NCI-H146 treated with DMSO at 0.1 percent for 48 hours (cell line): ENCODE data around the gene GPR143.

Source experiments
- DNase-seq: peaks from one replicate; lab custom pipeline; 2025; ENCODE audit not compliant: unreplicated experiment; lab: John Stamatoyannopoulos, UW

The GPR143 gene

DNA sequence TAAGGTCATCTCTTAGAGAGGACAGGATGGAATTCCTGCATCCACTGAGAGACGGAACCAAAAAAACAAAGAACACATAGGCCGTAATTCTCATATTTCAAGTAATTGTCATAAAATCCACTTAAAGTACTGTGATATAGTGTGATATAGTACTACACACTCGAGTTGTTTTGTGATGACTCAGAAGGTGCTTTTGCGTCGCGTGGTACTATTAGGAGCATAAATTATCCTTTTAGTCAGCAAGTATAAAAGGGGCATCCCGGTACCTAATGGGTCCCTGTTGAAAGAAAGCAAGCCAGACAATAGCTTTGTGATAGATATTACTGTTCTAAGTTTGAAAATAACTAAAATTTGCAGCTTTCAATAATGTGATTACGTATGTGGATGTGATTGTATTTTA is 55.3 kb downstream of the GPR143 start:
- no peak for DNase-seq

DNA sequence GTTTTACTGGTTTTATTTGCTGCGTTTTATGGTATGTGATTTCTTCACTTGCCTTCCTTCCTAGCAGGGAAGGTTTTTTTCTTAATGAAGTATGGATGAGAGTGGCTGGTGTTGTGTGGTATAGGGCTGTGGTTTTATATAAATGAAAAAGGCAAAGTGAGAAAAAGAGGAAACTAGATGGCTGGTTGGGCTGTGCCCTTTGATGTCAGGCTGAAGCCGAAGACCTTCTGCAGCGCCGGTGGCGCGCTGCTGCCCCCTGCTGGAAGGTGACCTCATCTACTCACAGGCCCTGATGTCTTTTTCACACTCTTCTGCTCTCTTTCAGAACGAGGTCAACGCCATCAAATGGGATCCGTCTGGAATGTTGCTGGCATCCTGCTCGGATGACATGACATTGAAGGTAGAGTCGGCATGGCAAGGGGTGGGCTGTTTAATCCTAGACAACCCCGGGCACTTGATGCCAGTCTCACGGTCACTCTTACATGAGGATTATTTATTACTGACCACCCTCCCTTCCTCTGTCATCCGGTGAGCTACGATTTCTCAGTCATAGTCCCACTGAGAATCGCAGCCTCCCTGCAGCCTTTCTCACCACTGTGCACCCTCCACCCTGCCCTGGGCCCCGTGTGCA is 56.6 kb downstream of the GPR143 start:
- DNase-seq = peak; percentile 42

DNA sequence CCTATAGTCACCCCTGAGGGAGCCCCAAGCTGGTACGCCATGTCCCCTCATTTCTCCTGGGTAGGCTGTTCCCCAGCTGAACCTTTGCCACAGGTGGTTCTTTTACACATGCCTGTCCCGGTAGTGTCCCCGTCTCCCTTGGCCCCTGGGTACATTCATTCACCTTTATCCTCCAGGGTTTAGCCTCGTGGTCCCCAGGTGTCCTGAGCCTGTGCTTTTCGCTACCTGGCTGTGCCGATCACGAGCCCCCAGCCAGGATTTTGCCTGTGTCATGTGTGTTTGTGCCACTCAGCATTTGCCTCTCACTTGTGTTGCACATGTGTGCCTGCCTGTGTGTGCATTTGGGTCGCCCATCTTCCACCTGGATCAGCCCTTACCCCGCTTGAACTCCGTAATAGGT is 57.6 kb downstream of the GPR143 start:
- no peak for DNase-seq

DNA sequence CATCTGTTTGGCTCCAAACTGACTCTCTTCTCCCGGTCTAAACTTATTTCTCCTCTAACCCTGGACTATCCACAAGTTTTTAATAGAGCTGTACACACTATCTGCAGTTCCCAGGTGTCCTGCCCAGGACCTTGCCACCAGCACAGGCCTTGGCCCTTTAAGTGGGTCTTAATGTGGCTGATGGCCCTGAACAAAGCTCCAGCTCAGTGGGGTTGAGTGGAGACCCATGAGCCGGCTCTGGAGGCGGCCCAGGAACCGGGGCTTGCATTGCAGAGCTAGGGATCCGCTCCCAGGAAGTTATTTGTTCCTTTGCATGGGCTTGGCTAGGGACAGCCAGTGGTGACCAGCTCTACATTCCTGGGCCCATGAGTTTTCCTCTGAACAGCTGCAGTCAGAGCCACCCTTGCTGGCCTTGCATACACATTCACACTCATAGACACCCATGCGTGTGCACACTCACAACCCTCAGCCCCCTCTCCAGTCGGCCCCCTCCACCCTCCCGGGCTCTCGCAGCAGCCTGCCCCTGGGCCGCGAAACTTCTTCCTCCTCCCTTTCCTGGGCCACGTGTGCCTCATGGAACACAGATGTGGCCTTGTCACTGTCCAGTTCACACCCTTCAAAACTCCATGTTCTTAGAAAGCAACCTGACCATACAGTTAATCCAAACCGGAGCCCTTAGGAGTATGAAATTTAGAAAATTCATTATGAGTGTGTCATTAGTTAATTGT is 58.2 kb downstream of the GPR143 start:
- no peak for DNase-seq

DNA sequence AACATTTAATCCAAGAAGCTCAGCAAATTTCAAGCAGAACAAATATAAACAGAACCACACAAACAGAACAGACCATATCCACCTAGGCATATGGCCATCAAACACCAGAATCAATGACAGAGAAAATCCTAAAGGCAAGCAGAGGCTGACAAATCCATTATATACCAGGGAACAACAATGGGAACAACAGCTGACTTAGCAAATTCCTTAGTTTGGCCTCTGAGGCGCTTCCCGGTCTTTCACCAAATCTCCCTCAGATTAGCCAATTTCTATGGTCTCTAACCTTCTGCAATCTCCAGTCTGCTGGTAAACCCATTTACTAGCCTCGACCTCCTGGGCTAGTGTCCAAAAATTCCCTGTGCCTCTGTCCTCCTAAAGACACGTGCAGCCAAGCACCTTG is 59.2 kb downstream of the GPR143 start:
- DNase-seq = no peak

DNA sequence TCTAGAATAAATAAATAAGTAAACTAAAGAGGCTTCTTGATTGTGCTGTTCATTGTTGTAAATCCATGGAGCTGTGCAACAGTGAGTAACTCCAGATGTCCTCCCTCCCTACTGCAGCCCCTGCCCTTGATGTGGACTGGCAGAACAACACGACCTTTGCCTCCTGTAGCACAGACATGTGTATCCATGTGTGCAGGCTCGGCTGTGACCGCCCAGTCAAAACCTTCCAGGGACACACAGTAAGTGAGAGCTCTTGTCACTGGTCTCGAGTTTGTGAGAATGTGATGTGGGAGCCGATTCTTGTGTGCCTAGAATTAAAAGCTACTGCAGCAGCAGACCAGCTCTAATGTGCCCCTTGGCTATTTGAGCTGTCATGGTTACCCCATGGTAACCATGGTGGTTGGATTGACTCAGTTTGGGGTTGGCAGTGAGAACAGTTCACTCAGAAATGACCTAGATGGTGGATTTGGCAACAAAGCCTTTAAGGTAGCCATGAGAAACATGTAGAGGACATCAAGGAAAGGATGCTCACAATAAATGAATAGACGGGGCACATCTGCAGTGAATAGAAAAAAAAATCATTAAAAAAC is 60.7 kb downstream of the GPR143 start:
- no peak for DNase-seq

DNA sequence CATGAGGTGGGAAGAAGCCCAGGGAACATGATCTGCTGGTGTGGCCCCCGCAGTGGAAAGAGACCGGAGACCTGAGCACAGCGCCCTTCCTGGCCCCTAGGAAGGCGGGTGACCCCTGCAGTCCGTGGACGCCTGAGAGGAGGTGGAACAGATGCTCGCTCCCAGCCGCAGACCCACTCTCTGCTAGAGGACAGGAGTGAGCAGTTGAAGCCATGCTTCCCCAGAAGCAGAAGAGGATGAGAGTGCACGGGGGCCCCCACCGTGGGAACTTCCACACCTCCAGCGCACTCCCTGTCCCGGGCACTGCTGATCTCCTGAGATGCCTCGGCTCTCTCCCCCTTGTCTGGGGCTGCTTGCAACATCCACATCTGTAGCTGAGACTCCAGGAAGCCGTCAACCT is 62.2 kb downstream of the GPR143 start:
- no peak for DNase-seq

DNA sequence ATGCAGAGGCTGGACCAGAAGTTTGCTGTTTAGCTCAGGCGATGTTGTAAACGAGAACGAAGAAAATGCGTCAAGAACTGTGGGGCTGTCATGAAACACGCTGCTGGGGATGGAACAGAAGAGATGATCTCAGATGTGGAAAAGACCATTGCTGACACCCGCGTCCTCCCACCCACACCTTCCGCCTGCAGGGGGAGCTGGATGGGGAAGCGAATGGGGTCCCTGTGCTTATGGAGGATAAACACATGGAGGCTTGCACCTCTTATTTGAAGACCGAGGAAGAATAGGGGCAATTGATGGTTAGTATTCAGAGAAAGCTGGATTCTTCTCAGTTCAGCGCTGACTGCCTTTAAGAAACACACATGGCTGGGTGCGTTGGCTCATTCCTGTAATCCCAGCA is 63.9 kb downstream of the GPR143 start:
- DNase-seq = no peak

DNA sequence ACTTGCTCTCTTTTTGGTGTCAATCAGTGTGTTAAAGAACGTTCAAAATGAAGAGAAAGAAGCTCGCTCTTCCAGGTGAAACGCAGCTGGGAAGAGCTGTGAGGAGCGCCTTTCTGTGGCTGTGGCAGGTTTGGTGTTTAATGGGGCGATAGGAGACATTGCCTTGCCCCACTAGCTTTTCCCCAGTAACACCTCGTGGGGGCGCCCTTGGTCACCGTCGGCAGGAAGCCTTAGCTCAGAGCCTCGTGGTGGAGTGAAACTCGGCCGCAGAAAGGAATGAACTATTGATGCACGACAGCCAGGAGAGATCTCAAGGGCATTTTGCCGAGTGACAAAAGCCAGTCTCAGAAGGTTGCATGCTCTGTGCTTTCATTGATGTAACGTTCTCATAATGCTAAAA is 65.1 kb downstream of the GPR143 start:
- DNase-seq = no peak

DNA sequence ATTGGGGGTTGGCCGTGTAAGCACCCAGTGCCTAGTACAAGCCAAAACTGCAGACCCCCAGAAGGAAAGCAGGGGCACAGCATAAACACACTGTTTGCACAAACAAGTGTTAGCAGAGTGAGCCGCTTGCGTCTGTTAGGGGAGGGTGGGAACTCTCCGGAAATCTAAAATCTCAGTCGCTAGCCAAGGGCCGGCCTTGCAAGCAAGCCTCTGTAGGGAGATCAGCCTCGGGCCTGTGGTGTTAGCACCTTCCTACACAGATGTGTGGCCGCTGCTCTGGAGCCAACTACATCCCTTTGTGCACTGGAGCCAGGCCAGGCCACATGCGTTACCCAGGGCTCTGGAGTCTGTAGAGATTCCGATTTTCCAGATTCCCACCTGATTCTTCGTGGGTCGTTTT is 67.1 kb downstream of the GPR143 start:
- DNase-seq = no peak

DNA sequence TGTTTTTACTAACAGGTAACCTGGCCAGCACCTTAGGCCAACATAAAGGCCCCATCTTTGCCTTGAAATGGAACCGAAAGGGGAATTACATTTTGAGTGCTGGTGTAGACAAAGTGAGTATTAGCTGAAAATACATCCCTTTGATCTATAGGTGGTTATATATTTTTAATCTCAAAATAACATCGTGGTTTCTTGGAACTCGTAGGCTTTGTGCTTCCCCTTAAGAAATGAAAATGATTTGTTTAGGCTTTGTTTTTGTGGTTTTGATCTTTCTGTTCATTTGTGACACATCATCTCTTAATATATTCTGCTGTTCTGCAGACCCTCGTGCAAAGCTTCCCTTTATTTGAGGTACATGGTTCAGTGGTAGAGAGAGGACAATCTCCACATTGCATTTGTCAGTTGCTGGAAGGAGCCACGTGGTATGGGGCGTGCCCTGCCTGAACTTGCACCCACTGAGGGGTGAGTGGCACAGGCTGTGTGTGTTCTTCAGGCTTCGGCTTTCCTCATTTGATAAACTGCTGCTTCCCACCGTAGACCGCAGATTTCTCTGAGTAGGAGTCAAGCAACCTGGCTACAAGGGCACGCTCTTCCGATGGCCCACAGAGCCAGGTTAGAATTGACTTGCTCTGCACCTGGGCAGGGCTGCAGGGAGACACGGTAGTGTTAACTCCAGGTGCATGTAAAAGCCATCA is 72.2 kb downstream of the GPR143 start:
- DNase-seq = no peak

DNA sequence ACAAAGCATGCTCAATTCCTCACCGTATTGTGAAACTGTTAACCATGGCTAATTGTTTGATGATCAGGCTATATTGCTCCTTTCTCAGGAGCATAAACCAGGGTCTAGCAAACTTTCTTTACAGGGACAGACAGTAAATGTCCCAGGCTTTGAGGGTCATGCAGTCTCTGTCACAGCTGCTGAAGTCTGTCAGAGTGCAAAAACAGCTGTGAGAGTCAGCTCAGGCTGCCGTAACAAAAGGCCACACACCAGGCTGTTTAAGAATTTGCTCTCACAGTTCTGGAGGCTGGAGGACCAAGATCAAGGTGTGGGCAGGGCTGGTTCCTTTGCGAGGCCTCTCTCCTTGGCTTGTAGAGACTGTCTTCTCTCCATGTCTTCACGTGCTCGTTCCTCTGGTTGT is 75.6 kb downstream of the GPR143 start:
- DNase-seq = no peak

DNA sequence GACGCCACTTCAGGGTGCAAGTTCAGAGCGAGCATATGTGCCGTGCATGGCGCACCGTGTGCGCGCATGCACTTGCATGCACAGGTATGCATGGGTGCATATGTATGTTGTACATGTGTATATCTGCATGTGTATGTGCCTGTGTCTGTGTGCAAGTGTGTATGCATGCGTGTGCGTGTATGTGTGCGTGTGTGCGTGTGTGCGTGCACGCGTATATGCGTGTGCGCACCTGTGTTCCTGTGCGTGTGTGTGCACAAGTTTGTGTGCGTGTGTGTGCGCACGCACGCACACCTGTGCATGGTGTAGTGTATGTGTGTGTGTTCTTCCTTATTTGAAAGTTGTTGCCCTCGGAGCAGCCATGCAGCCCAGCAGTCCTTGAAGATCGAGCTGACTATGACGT is 76.8 kb downstream of the GPR143 start:
- DNase-seq = no peak

DNA sequence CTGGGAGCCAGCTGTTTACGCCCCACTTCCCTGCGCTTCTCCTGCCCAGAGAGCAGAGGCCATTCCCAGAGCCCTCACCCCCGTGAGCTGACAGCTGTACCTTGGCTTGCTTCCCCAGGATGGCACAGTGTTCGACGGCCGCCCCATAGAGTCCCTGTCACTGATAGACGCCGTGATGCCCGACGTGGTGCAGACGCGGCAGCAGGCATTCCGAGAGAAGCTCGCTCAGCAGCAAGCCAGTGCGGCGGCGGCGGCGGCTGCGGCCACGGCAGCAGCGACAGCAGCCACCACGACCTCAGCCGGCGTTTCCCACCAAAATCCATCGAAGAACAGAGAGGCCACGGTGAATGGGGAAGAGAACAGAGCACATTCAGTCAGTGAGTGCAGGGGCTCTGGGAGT is 77.7 kb downstream of the GPR143 start:
- no peak for DNase-seq

DNA sequence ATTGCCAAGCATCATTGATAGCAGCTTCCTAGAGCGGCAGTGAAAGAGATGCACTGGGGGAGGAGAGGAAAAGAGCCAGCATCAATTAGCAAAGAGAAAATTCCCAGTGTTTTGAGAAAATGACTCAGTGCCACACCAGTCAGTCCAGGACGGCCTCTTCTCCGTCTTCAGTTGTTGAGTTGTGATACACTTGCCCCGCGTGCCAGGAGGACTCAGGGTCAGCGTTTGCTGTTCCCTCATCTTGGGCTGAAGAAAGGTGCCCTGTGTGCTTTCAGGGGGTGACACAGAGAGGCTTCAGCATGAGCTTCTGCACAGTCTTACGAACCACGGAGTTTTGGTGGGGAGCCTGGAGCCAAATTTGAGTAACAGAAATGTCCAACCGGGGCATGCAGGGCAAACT is 82.3 kb downstream of the GPR143 start:
- no peak for DNase-seq

DNA sequence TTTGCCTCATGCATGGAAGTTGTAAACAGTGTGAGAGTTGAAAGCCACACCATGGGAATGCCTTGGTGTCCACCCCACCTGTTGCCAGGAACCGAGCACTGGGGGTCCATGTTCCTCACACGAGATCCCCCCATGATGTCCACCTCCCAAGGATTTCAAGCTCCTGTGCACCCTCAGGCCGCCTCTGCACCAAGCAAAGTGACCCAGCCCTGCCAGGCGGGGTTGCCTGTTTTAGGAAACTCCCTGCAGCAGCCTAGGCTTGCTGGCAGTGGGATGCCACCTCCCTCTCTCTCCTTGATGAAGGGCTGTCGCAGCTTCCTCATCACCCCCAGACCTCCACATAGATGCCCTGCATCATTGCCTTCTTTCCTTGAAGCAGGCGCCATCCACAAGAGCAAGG is 82.8 kb downstream of the GPR143 start:
- DNase-seq = no peak

DNA sequence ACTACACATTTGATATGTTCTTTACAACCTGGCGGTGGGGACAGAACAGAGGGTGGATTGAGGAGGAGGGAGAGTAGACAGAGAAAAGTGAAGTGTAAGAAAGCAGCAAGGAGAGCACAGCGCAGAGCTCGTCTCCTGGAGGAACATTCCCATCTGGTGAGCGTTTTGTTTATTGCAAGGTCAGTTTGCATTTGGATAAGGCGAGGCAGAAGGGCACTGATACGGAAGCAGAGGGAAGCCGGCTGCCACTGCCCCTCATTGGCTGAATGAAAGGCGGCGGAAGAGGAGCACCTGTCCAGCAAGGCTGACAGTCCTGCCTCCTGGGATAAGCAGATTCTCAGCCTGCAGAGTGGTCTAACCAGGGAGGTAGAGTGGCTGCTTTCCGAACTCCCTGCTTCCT is 83.2 kb downstream of the GPR143 start:
- DNase-seq = no peak

DNA sequence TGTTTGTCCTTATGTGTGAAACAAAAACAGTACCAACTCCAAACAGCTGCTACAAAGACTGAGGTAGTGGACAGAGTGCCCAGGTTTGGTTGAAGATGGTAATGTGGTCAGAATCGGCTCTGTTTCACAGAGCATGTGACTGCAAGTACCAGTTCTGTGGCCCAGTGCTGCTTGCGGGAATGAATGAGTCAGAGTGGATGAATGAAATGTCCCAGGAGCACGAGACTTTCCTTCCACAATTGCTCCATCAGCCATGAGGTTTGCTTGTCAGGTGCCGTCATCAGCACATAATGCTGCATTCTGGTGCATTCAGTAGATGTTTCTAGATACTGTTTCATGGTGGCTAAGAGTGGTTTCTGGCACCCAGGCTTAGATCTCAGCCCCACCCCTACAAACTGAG is 84.2 kb downstream of the GPR143 start:
- DNase-seq = no peak

DNA sequence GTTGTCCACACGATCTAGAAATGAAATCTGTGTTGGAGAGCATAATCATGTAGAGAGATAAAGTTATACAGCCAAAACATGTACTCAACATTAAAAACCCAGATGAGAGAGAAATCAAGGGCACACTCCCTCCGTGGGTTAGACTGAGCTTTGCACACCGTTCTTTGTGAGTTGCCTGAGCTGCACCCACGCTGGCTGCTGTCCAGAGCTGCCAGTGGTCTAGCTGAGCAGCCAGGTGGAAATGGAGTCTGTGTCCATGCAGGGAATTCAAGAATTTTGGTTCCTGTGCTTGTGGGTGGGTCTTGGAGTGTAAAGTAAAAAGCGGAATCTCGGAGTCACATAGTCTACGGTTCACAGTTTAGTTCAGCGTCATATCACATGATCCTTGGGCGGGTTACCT is 84.6 kb downstream of the GPR143 start:
- DNase-seq = no peak

DNA sequence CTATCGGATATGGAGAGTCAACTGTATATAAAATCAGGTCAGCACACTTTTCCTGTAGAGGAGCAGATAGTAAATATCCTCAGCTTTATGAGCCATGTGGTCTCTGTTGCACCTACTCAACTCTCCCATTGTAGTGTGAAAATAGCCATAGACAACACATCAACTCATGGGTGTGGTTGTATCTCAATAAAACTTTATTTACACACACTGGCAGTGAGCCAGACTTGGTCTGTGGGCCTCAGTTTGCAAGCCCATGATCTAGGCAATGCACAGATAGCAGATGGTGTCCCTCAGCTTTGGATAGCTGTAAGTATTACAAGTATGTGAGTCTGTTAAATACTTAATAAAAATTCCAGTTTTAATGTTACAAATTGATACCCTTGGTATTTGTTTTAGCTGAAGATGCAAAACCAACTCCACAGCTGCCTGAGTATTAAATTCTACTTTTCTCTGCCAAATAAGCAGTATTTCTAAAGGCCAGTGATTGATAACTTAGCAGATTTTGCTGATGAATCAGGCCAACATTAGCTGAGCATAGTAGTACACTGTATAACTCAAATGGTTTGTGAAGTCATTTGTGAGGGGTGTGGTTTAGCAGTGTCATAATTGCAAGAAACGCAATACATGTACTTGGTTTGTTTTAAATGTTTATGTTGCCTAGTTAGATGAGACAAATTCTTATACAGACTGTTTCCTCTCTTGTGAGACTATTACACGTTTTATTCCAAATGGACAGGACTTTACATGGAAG is 87.3 kb downstream of the GPR143 start:
- DNase-seq = no peak

DNA sequence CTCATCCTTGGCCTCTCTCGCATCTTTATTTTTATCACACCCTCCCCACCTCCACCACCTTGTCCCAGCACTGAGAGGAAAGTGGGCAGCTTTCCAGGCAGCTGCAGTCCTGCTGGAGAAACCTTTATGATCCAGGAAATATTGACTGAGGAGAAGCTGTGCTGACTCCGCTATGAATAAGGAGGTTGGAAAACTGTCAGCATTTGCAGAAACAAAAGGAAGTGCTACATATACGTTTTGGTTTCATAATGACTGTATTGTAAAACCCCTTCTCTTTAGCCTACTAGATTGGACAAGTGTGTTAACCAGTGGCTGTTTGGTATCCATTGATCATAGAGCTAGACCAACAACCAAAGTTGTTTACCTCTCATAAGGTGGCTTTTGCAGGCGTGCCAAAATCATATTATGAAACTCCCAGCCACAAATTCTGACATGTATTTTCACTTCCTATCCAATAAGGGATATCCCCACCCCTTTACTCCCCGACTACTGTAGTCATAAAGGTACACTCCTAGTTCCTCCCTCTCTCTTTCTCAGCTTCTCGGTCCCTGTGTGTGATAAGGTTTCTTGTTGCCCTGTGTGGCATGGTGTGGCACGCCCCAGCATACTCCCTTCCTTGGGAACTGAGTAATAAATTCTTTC is 88.4 kb downstream of the GPR143 start:
- no peak for DNase-seq
